HepG2 (cell line): ENCODE results near the gene TAPBP. TPM values are rescaled to one million over a fixed set of nuclear protein-coding genes. Genes with fewer than 3 reads are reported as not detected.

Source experiments
- CEBPG ChIP-seq: IDR thresholded peaks from 2 replicates; pipeline ENCODE4 v1.6.1; 2016
- DZIP1 ChIP-seq: sonication (generic); formaldehyde crosslinking; IDR thresholded peaks from 2 replicates; pipeline ENCODE4 v1.5.0; 2020; ENCODE audit warnings: mild to moderate bottlenecking, missing genetic modification reagents
- FOXA3 ChIP-seq: IDR thresholded peaks from 2 replicates; pipeline ENCODE4 v1.6.1; 2016; ENCODE audit warnings: missing genetic modification reagents, missing compliant biosample characterization
- HES4 ChIP-seq: sonication (generic); formaldehyde crosslinking; IDR thresholded peaks from 2 replicates; pipeline ENCODE4 v1.9.0; 2021; ENCODE audit warnings: mild to moderate bottlenecking, missing genetic modification reagents, borderline replicate concordance
- NFIB ChIP-seq: sonication (generic); formaldehyde crosslinking; IDR thresholded peaks from 2 replicates; pipeline ENCODE4 v1.9.0; 2021; ENCODE audit warnings: missing genetic modification reagents, mild to moderate bottlenecking, borderline replicate concordance
- NFYB ChIP-seq: sonication (generic); formaldehyde crosslinking; IDR thresholded peaks from 2 replicates; pipeline ENCODE4 v1.4.0; 2020; ENCODE audit warnings: missing genetic modification reagents
- SSRP1 ChIP-seq: IDR thresholded peaks from 2 replicates; pipeline ENCODE4 v1.6.1; 2016; ENCODE audit warnings: control low read depth
- TBP ChIP-seq: sonication (generic); formaldehyde crosslinking; IDR thresholded peaks from 2 replicates; pipeline ENCODE4 v1.5.0; 2020; ENCODE audit warnings: missing genetic modification reagents
- TCF7L2 ChIP-seq: IDR thresholded peaks from 2 replicates; pipeline ENCODE4 v1.6.1; 2011; ENCODE audit warnings: mild to moderate bottlenecking, low read depth, low read length, moderate library complexity
- WIZ ChIP-seq: sonication (generic); formaldehyde crosslinking; IDR thresholded peaks from 2 replicates; pipeline ENCODE4 v1.5.1; 2020; ENCODE audit warnings: mild to moderate bottlenecking, missing genetic modification reagents
- ZNF232 ChIP-seq: sonication (generic); formaldehyde crosslinking; IDR thresholded peaks from 2 replicates; pipeline ENCODE4 v1.4.0; 2020; ENCODE audit warnings: missing genetic modification reagents, borderline replicate concordance
- ZNF256 ChIP-seq: sonication (generic); formaldehyde crosslinking; conservative IDR thresholded peaks from 2 replicates; pipeline ENCODE4 v1.4.0; 2020; ENCODE audit warnings: missing genetic modification reagents
- ZNF563 ChIP-seq: sonication (generic); formaldehyde crosslinking; IDR thresholded peaks from 2 replicates; pipeline ENCODE4 v1.8.0; 2022; ENCODE audit warnings: mild to moderate bottlenecking, moderate library complexity, missing genetic modification reagents
- ZNF589 ChIP-seq: sonication (generic); formaldehyde crosslinking; conservative IDR thresholded peaks from 2 replicates; pipeline ENCODE4 v1.8.0; 2022; ENCODE audit warnings: mild to moderate bottlenecking, moderate library complexity, missing genetic modification reagents
- ZNF703 ChIP-seq: sonication (generic); formaldehyde crosslinking; IDR thresholded peaks from 2 replicates; pipeline ENCODE4 v1.5.1; 2020; ENCODE audit warnings: missing genetic modification reagents, mild to moderate bottlenecking, moderate library complexity, borderline replicate concordance
- ZNF724P ChIP-seq: sonication (generic); formaldehyde crosslinking; IDR thresholded peaks from 2 replicates; pipeline ENCODE4 v1.8.0; 2022; ENCODE audit warnings: missing genetic modification reagents, borderline replicate concordance
- ZNF788 ChIP-seq: sonication (generic); formaldehyde crosslinking; IDR thresholded peaks from 2 replicates; pipeline ENCODE4 v1.5.0; 2020; ENCODE audit warnings: mild to moderate bottlenecking, missing genetic modification reagents, borderline replicate concordance
- ZNF883 ChIP-seq: sonication (generic); formaldehyde crosslinking; IDR thresholded peaks from 2 replicates; pipeline ENCODE4 v1.5.1; 2020; ENCODE audit warnings: mild to moderate bottlenecking, missing genetic modification reagents; ENCODE audit errors: not compliant biosample characterization
- ZZZ3 ChIP-seq: sonication (generic); formaldehyde crosslinking; IDR thresholded peaks from 2 replicates; pipeline ENCODE4 v1.4.0; 2020; ENCODE audit warnings: missing genetic modification reagents, mild to moderate bottlenecking, borderline replicate concordance
- polyA plus RNA-seq, 8 experiments: library from polyadenylated mRNA; depleted of rRNA in 3 of 8; stranded (reverse) in 7 of 8; unstranded in 1 of 8; fragments of >200 nt; fragmentation: Illumina TruSeq in 4 of 8; extraction: Trizol in 4 of 8; gene quantifications; 2 replicates each; pipeline versions ENCODE4 v1.2.1 to v1.2.3, GENCODE V29; 2011 to 2016; ENCODE audit warnings: low read depth in 4 of 8, missing spikeins in 1 of 8, mixed read lengths in 1 of 8; ENCODE audit not compliant: insufficient read depth in 1 of 8
- total RNA-seq, 5 experiments: library from RNA; depleted of rRNA; stranded (reverse); fragments of >200 nt; fragmentation: Illumina TruSeq; extraction: Trizol; gene quantifications; 2 replicates each; pipeline ENCODE4 v1.2.3, GENCODE V29; 2016; ENCODE audit warnings: low read depth in 1 of 5
- TF ChIP-seq, protein P1 (sequence below): IDR thresholded peaks from 2 replicates; pipeline ENCODE4 v1.6.1; 2016; ENCODE audit warnings: low read depth, borderline replicate concordance
- TF ChIP-seq, protein P2 (sequence below): sonication (generic); formaldehyde crosslinking; IDR thresholded peaks from 2 replicates; pipeline ENCODE4 v1.4.0; 2020; ENCODE audit warnings: mild to moderate bottlenecking, missing genetic modification reagents, borderline replicate concordance

TAPBP gene
- total and polyA plus RNA-seq, 2 of the 13 experiments (the other 11 are each of a cell fraction or from before 2014, with no cell fraction given) = 27.4 to 32.3 TPM

DNA sequence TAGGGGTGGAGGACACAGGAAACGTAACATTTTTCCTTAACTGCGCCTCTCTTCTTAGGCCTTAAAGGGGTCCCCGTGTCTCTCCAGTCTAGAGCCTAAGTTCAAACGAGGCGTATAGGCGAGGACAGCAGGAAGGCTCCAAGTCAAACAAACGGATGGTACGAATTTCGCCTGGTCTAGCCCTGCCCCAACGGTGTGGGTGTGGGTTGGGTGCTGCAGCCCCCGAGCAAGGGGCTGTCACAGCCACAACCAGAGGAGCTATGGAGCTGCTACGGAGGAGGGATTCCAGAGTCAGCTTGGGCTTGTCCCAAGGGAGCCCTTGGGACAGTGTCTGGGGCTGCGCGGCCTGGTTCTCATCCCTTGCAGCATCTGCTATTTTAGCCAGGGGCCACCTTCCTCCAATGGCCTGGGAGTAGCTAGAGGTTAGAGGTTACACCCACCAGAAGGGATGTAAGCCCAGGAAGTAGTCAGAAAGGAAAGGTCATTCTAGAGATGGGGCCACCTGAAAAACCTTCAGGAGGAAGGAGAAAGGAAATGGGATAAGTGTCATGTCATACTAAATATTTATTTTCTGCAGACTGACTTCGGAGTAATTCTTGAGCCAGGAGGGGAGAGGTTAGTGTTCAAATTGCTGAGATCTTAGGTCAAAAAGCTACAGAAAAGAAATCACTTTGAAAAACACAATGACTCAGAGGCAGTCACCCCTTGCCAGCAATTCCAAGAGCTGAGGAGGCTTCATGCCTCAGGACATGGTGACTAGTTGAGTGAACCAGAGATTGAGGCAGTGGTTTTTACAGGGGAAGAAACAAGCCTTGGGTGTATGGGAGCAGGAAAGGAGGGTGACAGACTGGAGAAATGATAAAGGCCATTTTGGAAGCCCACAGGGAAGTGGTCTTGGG lies 63.9 kb downstream of the TAPBP start (continued):
- TF ChIP-seq ZNF589 (CRISPR knock-in tag) (0 out of 2 replicates have a peak, but pooled peaks have one; percentile 46), TCF7L2 (no peak), ZNF232 (CRISPR knock-in tag) (peak; percentile 62; the same call in 1 of the 2 replicates), CEBPG (CRISPR knock-in tag) (0 out of 2 replicates have a peak, but pooled peaks have one; percentile 2), ZNF788 (CRISPR knock-in tag) (0 out of 2 replicates have a peak, but pooled peaks have one; percentile 1), DZIP1 (CRISPR knock-in tag) (peak; percentile 78; the same call in 1 of the 2 replicates), ZNF563 (CRISPR knock-in tag) (0 out of 2 replicates have a peak, but pooled peaks have one; percentile 15), ZNF883 (peak; percentile 30), ZNF724P (CRISPR knock-in tag) (peak; percentile 4; the same call in 1 of the 2 replicates), NFYB (CRISPR knock-in tag) (no peak), ZNF256 (CRISPR knock-in tag) (0 out of 2 replicates have a peak, but pooled peaks have one; percentile 80), SSRP1 (CRISPR knock-in tag) (peak; percentile 15), HES4 (CRISPR knock-in tag) (no peak), FOXA3 (CRISPR knock-in tag) (peak; percentile 1; the same call in 1 of the 2 replicates), WIZ (CRISPR knock-in tag) (0 out of 2 replicates have a peak, but pooled peaks have one; percentile 47), ZNF703 (CRISPR knock-in tag) (peak; percentile 39; the same call in 1 of the 2 replicates), TBP (0 out of 2 replicates have a peak, but pooled peaks have one; percentile 49), NFIB (0 out of 2 replicates have a peak, but pooled peaks have one; percentile 11), ZZZ3 (CRISPR knock-in tag) (0 out of 2 replicates have a peak, but pooled peaks have one; percentile 0)
- TF ChIP-seq, protein P1, sequence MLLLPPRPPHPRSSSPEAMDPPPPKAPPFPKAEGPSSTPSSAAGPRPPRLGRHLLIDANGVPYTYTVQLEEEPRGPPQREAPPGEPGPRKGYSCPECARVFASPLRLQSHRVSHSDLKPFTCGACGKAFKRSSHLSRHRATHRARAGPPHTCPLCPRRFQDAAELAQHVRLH (CRISPR knock-in tag) = 0 out of 2 replicates have a peak, but pooled peaks have one; percentile 24
- TF ChIP-seq, protein P2, sequence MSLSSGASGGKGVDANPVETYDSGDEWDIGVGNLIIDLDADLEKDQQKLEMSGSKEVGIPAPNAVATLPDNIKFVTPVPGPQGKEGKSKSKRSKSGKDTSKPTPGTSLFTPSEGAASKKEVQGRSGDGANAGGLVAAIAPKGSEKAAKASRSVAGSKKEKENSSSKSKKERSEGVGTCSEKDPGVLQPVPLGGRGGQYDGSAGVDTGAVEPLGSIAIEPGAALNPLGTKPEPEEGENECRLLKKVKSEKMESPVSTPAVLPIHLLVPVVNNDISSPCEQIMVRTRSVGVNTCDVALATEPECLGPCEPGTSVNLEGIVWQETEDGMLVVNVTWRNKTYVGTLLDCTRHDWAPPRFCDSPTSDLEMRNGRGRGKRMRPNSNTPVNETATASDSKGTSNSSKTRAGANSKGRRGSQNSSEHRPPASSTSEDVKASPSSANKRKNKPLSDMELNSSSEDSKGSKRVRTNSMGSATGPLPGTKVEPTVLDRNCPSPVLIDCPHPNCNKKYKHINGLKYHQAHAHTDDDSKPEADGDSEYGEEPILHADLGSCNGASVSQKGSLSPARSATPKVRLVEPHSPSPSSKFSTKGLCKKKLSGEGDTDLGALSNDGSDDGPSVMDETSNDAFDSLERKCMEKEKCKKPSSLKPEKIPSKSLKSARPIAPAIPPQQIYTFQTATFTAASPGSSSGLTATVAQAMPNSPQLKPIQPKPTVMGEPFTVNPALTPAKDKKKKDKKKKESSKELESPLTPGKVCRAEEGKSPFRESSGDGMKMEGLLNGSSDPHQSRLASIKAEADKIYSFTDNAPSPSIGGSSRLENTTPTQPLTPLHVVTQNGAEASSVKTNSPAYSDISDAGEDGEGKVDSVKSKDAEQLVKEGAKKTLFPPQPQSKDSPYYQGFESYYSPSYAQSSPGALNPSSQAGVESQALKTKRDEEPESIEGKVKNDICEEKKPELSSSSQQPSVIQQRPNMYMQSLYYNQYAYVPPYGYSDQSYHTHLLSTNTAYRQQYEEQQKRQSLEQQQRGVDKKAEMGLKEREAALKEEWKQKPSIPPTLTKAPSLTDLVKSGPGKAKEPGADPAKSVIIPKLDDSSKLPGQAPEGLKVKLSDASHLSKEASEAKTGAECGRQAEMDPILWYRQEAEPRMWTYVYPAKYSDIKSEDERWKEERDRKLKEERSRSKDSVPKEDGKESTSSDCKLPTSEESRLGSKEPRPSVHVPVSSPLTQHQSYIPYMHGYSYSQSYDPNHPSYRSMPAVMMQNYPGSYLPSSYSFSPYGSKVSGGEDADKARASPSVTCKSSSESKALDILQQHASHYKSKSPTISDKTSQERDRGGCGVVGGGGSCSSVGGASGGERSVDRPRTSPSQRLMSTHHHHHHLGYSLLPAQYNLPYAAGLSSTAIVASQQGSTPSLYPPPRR (CRISPR knock-in tag) = no peak
